ENCODE measurements around the gene MTA3.

Gene MTA3

DNA sequence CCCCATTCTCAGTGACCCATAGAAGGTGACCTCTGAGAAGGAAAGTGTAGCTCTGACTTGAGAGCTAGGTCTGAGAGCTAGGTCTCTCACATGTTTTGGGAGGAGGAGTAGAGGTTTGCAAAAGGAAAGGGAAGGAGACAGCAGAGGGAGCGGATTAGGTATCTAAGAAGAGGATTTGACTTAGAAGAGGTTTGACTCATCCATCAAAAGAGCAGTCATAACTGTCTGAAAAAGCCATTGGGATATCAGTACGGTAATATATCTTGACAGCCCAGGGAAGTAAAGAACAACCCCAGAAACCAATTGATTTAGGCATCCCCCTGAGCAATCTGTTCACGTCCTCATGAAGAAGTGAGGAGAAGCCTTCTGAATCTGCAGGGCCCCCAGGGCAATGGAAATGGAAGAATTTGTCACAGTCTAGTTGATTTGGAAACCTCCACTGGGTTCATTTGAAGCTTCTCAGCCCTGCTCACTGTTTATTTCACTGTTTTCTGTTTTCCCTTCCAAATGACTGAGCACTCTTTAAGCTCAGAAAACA lies 176.2 kb downstream of the MTA3 start:
- H3K4me3 ChIP-seq, result no peak overlapping the region
- H3K36me3 ChIP-seq (ENCODE audit: insufficient read depth, low read length), result peaks cover 11% of the 10 kb centered on the region; the same call in 1 of the 2 replicates
- no peak overlapping the region for H3K9ac ChIP-seq (ENCODE audit: insufficient read length)
- peak; percentile 5 for DNase-seq (ENCODE audit: low read depth, low spot score)
- TF ChIP-seq FOXP2 (optimal IDR thresholded peaks at IDR 0.05; ENCODE audit: control extremely low read depth, extremely low read length, insufficient read depth) (no peak), POLR2AphosphoS5 (IDR thresholded peaks at IDR 0.05; ENCODE audit: borderline replicate concordance, low read depth, low read length) (no peak), EZH2 (IDR thresholded peaks at IDR 0.05) (no peak)
- H3K9me3 ChIP-seq (ENCODE audit: low read depth, low read length), result no peaks in the 10 kb centered on the region
- no peak overlapping the region for H3K27ac ChIP-seq

DNA sequence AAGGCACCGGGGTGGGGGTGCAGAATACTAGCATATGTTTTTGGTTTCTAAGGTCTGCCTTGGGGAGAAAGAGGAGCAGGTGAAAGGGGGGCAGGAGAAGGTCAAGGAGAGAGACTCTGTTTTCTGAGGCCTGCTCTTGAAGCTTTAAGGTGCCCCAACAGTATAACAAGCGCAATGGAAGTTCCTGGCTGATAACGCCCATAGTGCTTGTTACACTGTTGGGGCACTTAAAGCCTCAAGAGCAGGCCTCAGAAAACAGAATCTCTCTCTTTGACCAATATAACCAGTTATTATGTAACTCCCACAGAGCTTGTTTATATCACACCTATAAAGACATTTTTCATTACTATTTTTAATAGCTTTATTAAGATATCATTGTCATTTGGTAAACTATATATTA lies 179.0 kb downstream of the MTA3 start:
- no peak overlapping the region for H3K4me3 ChIP-seq
- H3K27ac ChIP-seq, result no peak overlapping the region
- no peak for TF ChIP-seq FOXP2 (optimal IDR thresholded peaks at IDR 0.05; ENCODE audit: control extremely low read depth, extremely low read length, insufficient read depth)
- no peak for TF ChIP-seq EZH2 (IDR thresholded peaks at IDR 0.05)
- no peak for TF ChIP-seq POLR2AphosphoS5 (IDR thresholded peaks at IDR 0.05; ENCODE audit: borderline replicate concordance, low read depth, low read length)
- no peaks in the 10 kb centered on the region for H3K36me3 ChIP-seq (ENCODE audit: insufficient read depth, low read length)
- no peak overlapping the region for H3K9ac ChIP-seq (ENCODE audit: insufficient read length)
- no peaks in the 10 kb centered on the region for H3K9me3 ChIP-seq (ENCODE audit: low read depth, low read length)
- no peak for DNase-seq (ENCODE audit: low read depth, low spot score)

DNA sequence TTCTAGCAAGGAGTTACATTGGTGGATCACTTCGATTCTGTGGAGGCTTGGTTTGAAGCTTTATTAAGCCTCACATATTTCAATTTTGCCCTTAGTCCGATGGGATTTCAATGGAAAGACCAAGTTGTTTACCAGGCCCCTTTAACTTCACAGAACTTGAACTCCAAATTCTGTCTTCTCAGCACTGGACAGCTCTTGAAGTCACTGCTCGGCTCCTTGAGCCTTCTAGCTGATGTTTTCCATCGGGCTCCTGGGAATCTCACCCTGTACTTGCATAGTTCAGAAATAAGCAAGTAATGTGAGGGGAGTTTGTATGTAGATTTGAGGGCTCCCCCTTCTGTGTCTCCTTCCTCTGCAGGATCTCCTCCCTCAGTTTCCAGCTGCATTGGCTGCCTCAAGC lies 180.4 kb downstream of the MTA3 start:
- Histone ChIP-seq H3K9ac (ENCODE audit: insufficient read length) (no peak overlapping the region), H3K27ac (no peak overlapping the region), H3K4me3 (no peak overlapping the region), H3K9me3 (ENCODE audit: low read depth, low read length) (no peaks in the 10 kb centered on the region), H3K36me3 (ENCODE audit: insufficient read depth, low read length) (no peaks in the 10 kb centered on the region)
- no peak for DNase-seq (ENCODE audit: low read depth, low spot score)
- TF ChIP-seq EZH2 (IDR thresholded peaks at IDR 0.05), result no peak
- no peak for TF ChIP-seq POLR2AphosphoS5 (IDR thresholded peaks at IDR 0.05; ENCODE audit: borderline replicate concordance, low read depth, low read length)
- no peak for TF ChIP-seq FOXP2 (optimal IDR thresholded peaks at IDR 0.05; ENCODE audit: control extremely low read depth, extremely low read length, insufficient read depth)

DNA sequence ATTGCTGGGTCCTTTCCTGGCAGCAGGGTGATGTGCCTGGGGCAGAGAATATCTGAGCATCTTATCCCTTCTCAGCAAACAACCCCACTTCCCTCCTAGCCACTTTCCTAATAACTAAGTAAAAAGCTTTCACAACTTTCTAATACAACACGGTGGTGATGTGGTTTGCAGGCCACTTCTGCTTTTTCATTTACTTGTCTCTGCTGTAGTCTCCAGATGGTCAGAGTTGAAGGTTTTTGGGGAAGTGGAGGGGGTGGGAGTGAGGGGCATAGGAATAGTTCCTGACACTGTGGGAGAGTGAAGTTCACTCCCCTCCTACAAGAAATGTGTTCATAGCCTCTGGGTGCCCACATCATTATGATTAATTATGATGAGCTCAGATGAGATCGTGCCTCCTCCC lies 183.9 kb downstream of the MTA3 start:
- no peak overlapping the region for H3K9ac ChIP-seq (ENCODE audit: insufficient read length)
- H3K9me3 ChIP-seq (ENCODE audit: low read depth, low read length), result no peaks in the 10 kb centered on the region
- no peak overlapping the region for H3K27ac ChIP-seq
- no peaks in the 10 kb centered on the region for H3K36me3 ChIP-seq (ENCODE audit: insufficient read depth, low read length)
- H3K4me3 ChIP-seq, result no peak overlapping the region
- TF ChIP-seq EZH2 (IDR thresholded peaks at IDR 0.05) (no peak), POLR2AphosphoS5 (IDR thresholded peaks at IDR 0.05; ENCODE audit: borderline replicate concordance, low read depth, low read length) (no peak), FOXP2 (optimal IDR thresholded peaks at IDR 0.05; ENCODE audit: control extremely low read depth, extremely low read length, insufficient read depth) (no peak)
- DNase-seq (ENCODE audit: low read depth, low spot score), result no peak

DNA sequence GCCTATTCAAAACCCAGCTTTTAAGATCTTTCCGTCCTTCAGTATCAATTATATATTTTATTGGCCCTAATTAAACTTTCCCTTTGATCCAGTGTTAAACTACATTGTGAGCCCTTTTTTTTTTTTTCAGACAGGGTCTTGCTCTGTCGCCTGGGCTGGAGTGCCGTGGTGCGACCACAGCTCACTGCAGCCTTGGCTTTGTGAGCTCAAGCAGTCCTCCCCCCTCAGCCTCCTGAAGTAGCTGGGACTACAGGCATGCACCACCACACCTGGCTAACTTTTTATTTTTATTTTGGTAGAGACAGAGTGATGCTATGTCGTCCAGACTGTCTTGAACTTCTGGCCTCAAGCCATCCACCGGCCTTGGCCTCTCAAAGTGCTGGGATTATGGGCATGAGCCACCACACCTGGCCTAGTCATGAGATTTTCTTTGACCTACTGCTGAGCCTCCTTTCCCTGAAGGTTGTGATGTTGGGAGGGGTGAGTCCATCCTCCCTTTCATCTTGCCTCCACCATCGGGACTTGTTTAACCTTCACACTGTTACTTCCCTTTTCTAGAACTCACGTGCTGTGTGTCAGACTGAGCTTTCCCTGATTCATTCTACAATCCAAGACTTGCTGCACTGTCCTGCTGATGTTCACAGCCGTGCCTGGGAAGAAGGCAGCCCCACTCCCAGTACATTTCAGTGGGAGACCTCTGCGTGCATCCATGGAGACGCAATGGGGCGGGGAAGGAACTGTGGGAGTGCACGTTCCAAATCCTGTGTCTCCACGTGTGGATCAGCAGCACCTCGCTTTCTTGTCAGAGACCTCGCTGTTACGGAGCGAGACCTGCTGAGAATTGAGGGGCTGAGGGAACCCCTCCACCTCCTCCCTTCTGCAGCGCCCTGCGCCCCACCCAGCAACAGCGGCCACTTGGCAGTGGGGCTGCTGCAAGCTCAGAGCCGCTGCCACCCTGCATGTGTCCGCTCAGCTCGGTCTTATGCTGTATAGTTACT lies 184.7 kb downstream of the MTA3 start:
- no peak overlapping the region for H3K9ac ChIP-seq (ENCODE audit: insufficient read length)
- H3K9me3 ChIP-seq (ENCODE audit: low read depth, low read length), result no peaks in the 10 kb centered on the region
- H3K4me3 ChIP-seq, result no peak overlapping the region
- no peak for DNase-seq (ENCODE audit: low read depth, low spot score)
- H3K36me3 ChIP-seq (ENCODE audit: insufficient read depth, low read length), result no peaks in the 10 kb centered on the region
- no peak for TF ChIP-seq EZH2 (IDR thresholded peaks at IDR 0.05)
- TF ChIP-seq FOXP2 (optimal IDR thresholded peaks at IDR 0.05; ENCODE audit: control extremely low read depth, extremely low read length, insufficient read depth), result no peak
- no peak for TF ChIP-seq POLR2AphosphoS5 (IDR thresholded peaks at IDR 0.05; ENCODE audit: borderline replicate concordance, low read depth, low read length)
- no peak overlapping the region for H3K27ac ChIP-seq

DNA sequence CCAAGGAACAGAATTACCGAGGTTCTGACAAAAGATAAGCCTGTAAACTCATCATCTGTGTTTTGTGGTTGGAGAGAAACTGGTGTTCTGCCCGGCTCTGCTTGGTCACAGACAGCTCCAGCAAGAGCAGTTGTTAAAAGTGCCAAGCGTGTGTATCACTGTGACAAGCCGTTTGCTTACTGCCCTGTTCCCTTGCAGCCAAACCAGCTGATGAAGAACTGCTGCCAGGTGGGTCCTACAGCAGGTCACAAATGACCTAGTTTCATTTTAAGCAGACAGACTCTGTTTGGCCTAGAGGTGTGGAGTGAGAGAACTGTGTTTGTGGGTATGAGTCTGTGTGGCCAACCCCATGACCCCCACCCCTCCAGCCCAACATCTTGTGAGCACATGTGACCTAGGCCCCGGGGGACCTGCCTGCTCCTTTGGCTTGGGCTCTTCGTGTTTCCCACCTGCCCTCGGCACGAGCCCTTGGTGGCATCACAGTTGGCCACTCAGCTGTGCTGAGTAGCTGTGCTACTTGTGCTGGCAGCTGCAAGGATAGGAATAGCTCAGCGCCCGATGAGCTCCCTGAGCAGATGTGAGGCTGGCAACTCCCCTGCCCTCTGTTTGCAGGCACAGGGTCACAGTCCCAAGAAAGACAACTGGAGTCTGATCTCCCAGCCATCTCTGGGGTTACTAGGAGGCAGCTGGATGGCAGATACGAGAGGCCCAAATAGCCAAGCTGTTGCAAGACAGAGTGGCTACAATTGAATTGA lies 185.8 kb downstream of the MTA3 start:
- H3K9me3 ChIP-seq (ENCODE audit: low read depth, low read length), result no peaks in the 10 kb centered on the region
- H3K4me3 ChIP-seq, result no peak overlapping the region
- H3K27ac ChIP-seq, result no peak overlapping the region
- H3K36me3 ChIP-seq (ENCODE audit: insufficient read depth, low read length), result no peaks in the 10 kb centered on the region
- DNase-seq (ENCODE audit: low read depth, low spot score), result no peak
- TF ChIP-seq EZH2 (IDR thresholded peaks at IDR 0.05), result no peak
- no peak for TF ChIP-seq POLR2AphosphoS5 (IDR thresholded peaks at IDR 0.05; ENCODE audit: borderline replicate concordance, low read depth, low read length)
- TF ChIP-seq FOXP2 (optimal IDR thresholded peaks at IDR 0.05; ENCODE audit: control extremely low read depth, extremely low read length, insufficient read depth), result no peak
- H3K9ac ChIP-seq (ENCODE audit: insufficient read length), result no peak overlapping the region

DNA sequence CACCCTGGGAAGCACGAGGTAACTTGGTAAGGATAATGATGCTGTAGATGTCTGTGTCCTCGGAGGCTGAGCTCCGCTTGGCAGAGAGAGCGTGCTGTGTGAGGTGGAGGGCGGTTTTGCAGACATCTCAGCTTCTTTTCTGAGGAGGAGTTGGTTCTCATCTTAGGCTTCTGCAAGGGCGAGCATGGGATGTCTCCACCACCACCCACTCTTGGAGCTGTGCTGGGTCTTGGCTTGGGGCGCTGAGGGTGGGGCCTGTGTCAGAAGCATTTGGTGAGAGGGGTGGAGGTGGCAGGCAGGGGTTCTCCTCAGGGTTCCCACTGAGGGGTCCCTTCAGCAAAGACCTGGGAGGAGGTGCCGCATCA lies 186.3 kb downstream of the MTA3 start:
- Histone ChIP-seq H3K9ac (ENCODE audit: insufficient read length) (no peak overlapping the region), H3K27ac (no peak overlapping the region), H3K9me3 (ENCODE audit: low read depth, low read length) (no peaks in the 10 kb centered on the region), H3K36me3 (ENCODE audit: insufficient read depth, low read length) (no peaks in the 10 kb centered on the region), H3K4me3 (no peak overlapping the region)
- no peak for DNase-seq (ENCODE audit: low read depth, low spot score)
- TF ChIP-seq EZH2 (IDR thresholded peaks at IDR 0.05) (no peak), FOXP2 (optimal IDR thresholded peaks at IDR 0.05; ENCODE audit: control extremely low read depth, extremely low read length, insufficient read depth) (no peak), POLR2AphosphoS5 (IDR thresholded peaks at IDR 0.05; ENCODE audit: borderline replicate concordance, low read depth, low read length) (no peak)
